Measurements from ENCODE around the gene PLD4. TPM values are rescaled to one million over a fixed set of nuclear protein-coding genes. Genes with fewer than 3 reads are reported as not detected.

The PLD4 gene
- total and polyA plus RNA-seq, 2 experiments from 2014 or later, result 0.77 TPM; not detected in 1

DNA sequence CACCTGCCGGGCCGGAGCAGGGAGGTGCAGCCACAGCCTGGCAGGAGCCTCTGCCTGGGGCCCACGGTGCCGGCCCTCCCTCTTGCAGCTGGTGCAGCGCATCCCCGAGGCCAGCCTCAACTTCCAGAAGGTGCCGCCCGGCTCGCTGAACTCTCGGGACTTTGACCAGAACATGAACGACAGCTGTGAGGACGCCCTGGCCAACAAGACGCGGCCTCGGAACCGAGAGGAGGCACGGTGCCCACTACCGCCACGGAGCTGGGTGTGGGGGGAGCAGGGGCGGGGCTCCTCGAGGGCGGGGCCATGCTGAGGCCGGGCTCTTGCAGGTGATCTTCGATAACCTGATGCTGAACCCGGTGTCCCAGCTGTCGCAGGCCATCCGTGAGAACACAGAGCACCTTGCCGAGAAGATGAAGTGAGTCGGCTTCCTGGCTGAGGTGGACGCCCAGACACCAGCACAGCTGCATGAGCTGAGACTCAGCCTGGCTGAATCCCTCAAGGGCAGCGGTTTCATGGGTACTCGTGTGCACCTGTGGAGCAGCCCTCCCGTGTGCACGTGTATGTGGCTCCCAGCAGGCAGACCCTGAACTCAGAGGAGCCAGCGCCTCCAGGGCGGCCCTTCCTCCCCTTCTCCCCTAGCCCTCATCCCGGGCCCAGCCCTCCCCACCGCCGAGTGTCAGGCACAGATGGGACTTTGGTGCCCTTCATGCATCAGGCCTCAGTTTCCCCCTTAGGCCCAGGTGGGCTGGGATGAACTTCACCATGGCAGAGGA lies 31.1 kb upstream of the PLD4 start:
- TF ChIP-seq EZH2 (IDR thresholded peaks at IDR 0.05; ENCODE audit: borderline replicate concordance) (no peak), EZH2phosphoT487 (IDR thresholded peaks at IDR 0.05; ENCODE audit: low read depth, severe bottlenecking, unreplicated experiment) (no peak)
- TF ChIP-seq, protein P1, sequence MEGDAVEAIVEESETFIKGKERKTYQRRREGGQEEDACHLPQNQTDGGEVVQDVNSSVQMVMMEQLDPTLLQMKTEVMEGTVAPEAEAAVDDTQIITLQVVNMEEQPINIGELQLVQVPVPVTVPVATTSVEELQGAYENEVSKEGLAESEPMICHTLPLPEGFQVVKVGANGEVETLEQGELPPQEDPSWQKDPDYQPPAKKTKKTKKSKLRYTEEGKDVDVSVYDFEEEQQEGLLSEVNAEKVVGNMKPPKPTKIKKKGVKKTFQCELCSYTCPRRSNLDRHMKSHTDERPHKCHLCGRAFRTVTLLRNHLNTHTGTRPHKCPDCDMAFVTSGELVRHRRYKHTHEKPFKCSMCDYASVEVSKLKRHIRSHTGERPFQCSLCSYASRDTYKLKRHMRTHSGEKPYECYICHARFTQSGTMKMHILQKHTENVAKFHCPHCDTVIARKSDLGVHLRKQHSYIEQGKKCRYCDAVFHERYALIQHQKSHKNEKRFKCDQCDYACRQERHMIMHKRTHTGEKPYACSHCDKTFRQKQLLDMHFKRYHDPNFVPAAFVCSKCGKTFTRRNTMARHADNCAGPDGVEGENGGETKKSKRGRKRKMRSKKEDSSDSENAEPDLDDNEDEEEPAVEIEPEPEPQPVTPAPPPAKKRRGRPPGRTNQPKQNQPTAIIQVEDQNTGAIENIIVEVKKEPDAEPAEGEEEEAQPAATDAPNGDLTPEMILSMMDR (IDR thresholded peaks at IDR 0.05; ENCODE audit: poor library complexity), result no peak
- Histone ChIP-seq H3K36me3 (replicated peaks; ENCODE audit: insufficient read depth, low read depth) (no peaks in the 10 kb centered on the region), H3K79me2 (no peaks in the 10 kb centered on the region), H3K4me2 (no peak overlapping the region), H3K9me3 (ENCODE audit: low read depth) (no peaks in the 10 kb centered on the region), H3K9me2 (replicated peaks; ENCODE audit: insufficient read depth) (no peaks in the 10 kb centered on the region), H3K4me1 (ENCODE audit: insufficient read depth) (no peaks in the 10 kb centered on the region), H4K20me1 (ENCODE audit: insufficient read depth, poor library complexity, severe bottlenecking) (no peaks in the 10 kb centered on the region), H2AFZ (no peak overlapping the region), H3K4me3 (no peak overlapping the region), H3K27ac (no peak overlapping the region), H3K27me3 (no peaks in the 10 kb centered on the region)
- peak; percentile 5 for DNase-seq (ENCODE audit: low spot score)
- WGBS (ENCODE audit: low lambda C conversion rate, missing lambda C conversion rate), result 92% methylated on average over 33 of the region's 39 CpGs

DNA sequence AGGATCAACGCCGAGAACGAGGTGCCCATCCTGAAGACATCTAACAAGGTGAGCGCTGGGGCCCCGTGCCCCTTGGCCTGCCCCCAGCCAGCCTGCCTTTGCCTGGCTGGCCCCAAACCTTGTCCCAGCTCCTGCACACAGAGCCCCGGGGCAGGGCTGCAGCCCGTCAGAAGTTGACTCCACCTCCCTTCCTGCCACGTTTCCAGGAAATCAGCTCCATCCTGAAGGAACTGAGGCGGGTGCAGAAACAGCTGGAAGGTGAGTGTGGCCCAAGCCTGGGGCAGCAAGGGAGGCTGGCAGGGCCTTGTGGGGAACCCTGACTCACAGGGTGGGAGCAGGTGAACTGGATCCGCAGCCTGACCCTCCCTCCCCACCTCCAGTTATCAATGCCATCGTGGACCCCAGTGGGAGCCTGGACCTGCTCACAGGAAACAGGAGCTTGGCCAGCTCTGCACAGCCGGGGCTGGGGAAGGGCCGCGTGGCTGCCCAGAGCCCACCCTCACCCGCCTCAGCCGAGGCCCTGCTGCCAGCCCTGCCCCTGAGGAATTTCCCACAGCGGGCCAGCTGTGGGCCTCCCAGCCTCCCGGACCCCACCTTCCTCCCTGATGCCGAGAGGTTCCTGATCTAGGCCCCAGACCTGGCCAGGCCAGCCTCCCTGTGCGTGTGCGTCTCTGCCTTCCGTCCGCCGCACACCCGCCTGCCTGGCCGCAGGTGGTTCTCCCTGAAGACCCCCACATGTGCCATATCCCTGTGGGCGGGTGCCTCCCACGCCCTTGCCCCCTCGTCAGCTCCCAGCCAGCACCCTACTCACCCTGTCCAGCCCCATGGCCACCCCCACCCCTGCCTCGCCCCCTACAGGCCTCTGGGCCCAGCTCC lies 30.1 kb upstream of the PLD4 start:
- H3K36me3 ChIP-seq (replicated peaks; ENCODE audit: insufficient read depth, low read depth), result no peaks in the 10 kb centered on the region
- H3K4me1 ChIP-seq (ENCODE audit: insufficient read depth), result no peaks in the 10 kb centered on the region
- H3K4me3 ChIP-seq, result no peak overlapping the region
- H3K4me2 ChIP-seq, result no peak overlapping the region
- H2AFZ ChIP-seq, result no peak overlapping the region
- no peaks in the 10 kb centered on the region for H3K9me2 ChIP-seq (replicated peaks; ENCODE audit: insufficient read depth)
- H4K20me1 ChIP-seq (ENCODE audit: insufficient read depth, poor library complexity, severe bottlenecking), result no peaks in the 10 kb centered on the region
- H3K27me3 ChIP-seq, result no peaks in the 10 kb centered on the region
- WGBS (ENCODE audit: low lambda C conversion rate, missing lambda C conversion rate), result 87% methylated on average over 25 of the region's 30 CpGs
- peak; percentile 4 for DNase-seq (ENCODE audit: low spot score)
- H3K79me2 ChIP-seq, result no peaks in the 10 kb centered on the region
- no peaks in the 10 kb centered on the region for H3K9me3 ChIP-seq (ENCODE audit: low read depth)
- H3K27ac ChIP-seq, result no peak overlapping the region
- TF ChIP-seq EZH2 (IDR thresholded peaks at IDR 0.05; ENCODE audit: borderline replicate concordance) (no peak), EZH2phosphoT487 (IDR thresholded peaks at IDR 0.05; ENCODE audit: low read depth, severe bottlenecking, unreplicated experiment) (no peak)
- TF ChIP-seq, protein P1 (IDR thresholded peaks at IDR 0.05; ENCODE audit: poor library complexity), result no peak

- peak; percentile 5 for DNase-seq (ENCODE audit: low spot score)
- H3K4me2 ChIP-seq, result no peak overlapping the region
- H3K27ac ChIP-seq, result no peak overlapping the region
- no peaks in the 10 kb centered on the region for H3K79me2 ChIP-seq
- WGBS (ENCODE audit: low lambda C conversion rate, missing lambda C conversion rate), result 94% methylated on average over 9 of the region's 9 CpGs
- H2AFZ ChIP-seq, result no peak overlapping the region
- no peaks in the 10 kb centered on the region for H3K9me3 ChIP-seq (ENCODE audit: low read depth)
- H3K27me3 ChIP-seq, result no peaks in the 10 kb centered on the region
- TF ChIP-seq EZH2 (IDR thresholded peaks at IDR 0.05; ENCODE audit: borderline replicate concordance) (no peak), EZH2phosphoT487 (IDR thresholded peaks at IDR 0.05; ENCODE audit: low read depth, severe bottlenecking, unreplicated experiment) (no peak)
- TF ChIP-seq, protein P1 (IDR thresholded peaks at IDR 0.05; ENCODE audit: poor library complexity), result no peak
- H3K4me1 ChIP-seq (ENCODE audit: insufficient read depth), result no peaks in the 10 kb centered on the region
- H3K36me3 ChIP-seq (replicated peaks; ENCODE audit: insufficient read depth, low read depth), result no peaks in the 10 kb centered on the region
- H4K20me1 ChIP-seq (ENCODE audit: insufficient read depth, poor library complexity, severe bottlenecking), result no peaks in the 10 kb centered on the region
- no peak overlapping the region for H3K4me3 ChIP-seq
- H3K9me2 ChIP-seq (replicated peaks; ENCODE audit: insufficient read depth), result no peaks in the 10 kb centered on the region
These were observed 29.4 kb upstream of the PLD4 start for GRCh38 chr14:104895207-104895785.
